Measurements from ENCODE around the gene CHMP4B.

CHMP4B gene

GRCh38 chr20:33841436-33841799 is 30.3 kb downstream of the CHMP4B start:
- no peak for DNase-seq

- DNase-seq, result no peak
Observed at GRCh38 chr20:33842346-33842745, 31.2 kb downstream of the CHMP4B start.

GRCh38 chr20:33843050-33843449 is 31.9 kb downstream of the CHMP4B start:
- no peak for DNase-seq

- DNase-seq, result no peak
Observed at GRCh38 chr20:33843854-33844253, 32.7 kb downstream of the CHMP4B start.

- peak; percentile 75 for DNase-seq
Observed at GRCh38 chr20:33846291-33846935, 35.3 kb downstream of the CHMP4B start.

GRCh38 chr20:33847006-33847405 is 35.9 kb downstream of the CHMP4B start:
- no peak for DNase-seq

- DNase-seq, result no peak
Observed at GRCh38 chr20:33848391-33848790, 37.2 kb downstream of the CHMP4B start.

- DNase-seq, result no peak
Observed at GRCh38 chr20:33850159-33850558, 39.0 kb downstream of the CHMP4B start.

- DNase-seq, result no peak
Observed at GRCh38 chr20:33851842-33852466, 40.8 kb downstream of the CHMP4B start.

GRCh38 chr20:33852626-33853506 is 41.7 kb downstream of the CHMP4B start:
- DNase-seq, result no peak

GRCh38 chr20:33853507-33853813 is 42.3 kb downstream of the CHMP4B start:
- no peak for DNase-seq

- no peak for DNase-seq
Observed at GRCh38 chr20:33857722-33858563, 46.8 kb downstream of the CHMP4B start.

GRCh38 chr20:33858666-33859065 is 47.5 kb downstream of the CHMP4B start:
- DNase-seq, result no peak

GRCh38 chr20:33859157-33859695 is 48.1 kb downstream of the CHMP4B start:
- DNase-seq, result no peak

GRCh38 chr20:33859751-33860150 is 48.6 kb downstream of the CHMP4B start:
- DNase-seq, result no peak

GRCh38 chr20:33861458-33861857 is 50.3 kb downstream of the CHMP4B start:
- no peak for DNase-seq

GRCh38 chr20:33862709-33863403 is 51.7 kb downstream of the CHMP4B start:
- DNase-seq, result no peak

- DNase-seq, result no peak
Observed at GRCh38 chr20:33863440-33864323, 52.5 kb downstream of the CHMP4B start.

- no peak for DNase-seq
Observed at GRCh38 chr20:33864324-33864963, 53.3 kb downstream of the CHMP4B start.

- DNase-seq, result no peak
Observed at GRCh38 chr20:33865761-33866370, 54.7 kb downstream of the CHMP4B start.
